HL-60 (cell line): Measurements from ENCODE around the gene NEK7.

Experiments used
- DNase-seq, 2 experiments: peaks; one replicate each; pipeline ENCODE4 v3.0.0-alpha.2; 2010 to 2020; ENCODE audit warnings: low read depth in 1 of 2, low spot score in 1 of 2
- H3K27ac ChIP-seq: fragments of 250-450 bp; sonication (Bioruptor Pico); replicated peaks from 2 replicates; pipeline ENCODE4 v1.5.1; 2020; ENCODE audit warnings: mild to moderate bottlenecking, moderate library complexity
- H3K27me3 ChIP-seq: fragments of 250-450 bp; sonication (Bioruptor Pico); 2 replicates; pipeline ENCODE4 v1.5.1; 2021; ENCODE audit warnings: mild to moderate bottlenecking, moderate library complexity; ENCODE audit not compliant: insufficient read depth, poor library complexity, severe bottlenecking
- H3K4me3 ChIP-seq: replicated peaks from 2 replicates; pipeline ENCODE4 v1.5.1; 2011; ENCODE audit warnings: mild to moderate bottlenecking, control low read depth, low read length; ENCODE audit not compliant: insufficient read depth
- CTCF ChIP-seq: IDR thresholded peaks from one replicate; pipeline ENCODE4 v1.5.1; 2011; ENCODE audit warnings: low read length, control low read depth, inconsistent platforms; ENCODE audit not compliant: insufficient read depth
- GABPA ChIP-seq: IDR thresholded peaks from 2 replicates; pipeline ENCODE4 v1.6.1; 2012; ENCODE audit warnings: low read depth
- POLR2AphosphoS5 ChIP-seq: IDR thresholded peaks from 2 replicates; pipeline ENCODE4 v1.6.1; 2012; ENCODE audit warnings: low read depth
- REST ChIP-seq: IDR thresholded peaks from 2 replicates; pipeline ENCODE4 v1.6.1; 2012; ENCODE audit warnings: low read depth; ENCODE audit not compliant: insufficient replicate concordance
- SPI1 ChIP-seq: IDR thresholded peaks from 2 replicates; pipeline ENCODE4 v1.6.1; 2012; ENCODE audit warnings: low read depth, mild to moderate bottlenecking, borderline replicate concordance

NEK7 gene

GRCh38 chr1:198278943-198279342, 122.1 kb downstream of the NEK7 start:
- H3K27me3 ChIP-seq: no peaks in the 10 kb centered on the region
- H3K27ac ChIP-seq: no peak overlapping the region
- TF ChIP-seq GABPA (no peak), POLR2AphosphoS5 (no peak), SPI1 (no peak), CTCF (no peak), REST (no peak)
- DNase-seq: no peak
- no peak overlapping the region for H3K4me3 ChIP-seq

- Histone ChIP-seq H3K4me3 (no peak overlapping the region), H3K27ac (no peak overlapping the region), H3K27me3 (no peaks in the 10 kb centered on the region)
- DNase-seq: no peak
- TF ChIP-seq SPI1 (no peak), CTCF (no peak), GABPA (no peak), POLR2AphosphoS5 (no peak), REST (no peak)
Observed at GRCh38 chr1:198280080-198280479, 123.3 kb downstream of the NEK7 start.

- H3K27me3 ChIP-seq: no peaks in the 10 kb centered on the region
- DNase-seq: no peak
- H3K27ac ChIP-seq: no peak overlapping the region
- TF ChIP-seq SPI1 (no peak), POLR2AphosphoS5 (no peak), REST (no peak), CTCF (no peak), GABPA (no peak)
- no peak overlapping the region for H3K4me3 ChIP-seq
Observed at GRCh38 chr1:198281911-198282310, 125.1 kb downstream of the NEK7 start.
